Ishikawa (cell line): Measurements from ENCODE around the gene MED26.

ENCODE experiments used
- CEBPB ChIP-seq: IDR thresholded peaks from 2 replicates; pipeline ENCODE4 v1.6.1; 2012
- CREB1 ChIP-seq: IDR thresholded peaks from 2 replicates; pipeline ENCODE4 v1.6.1; 2012; ENCODE audit warnings: low read depth
- EGR1 ChIP-seq: IDR thresholded peaks from 2 replicates; pipeline ENCODE4 v1.6.1; 2012
- EP300 ChIP-seq: IDR thresholded peaks from 2 replicates; pipeline ENCODE4 v1.6.1; 2012; ENCODE audit warnings: borderline replicate concordance
- FOXM1 ChIP-seq: IDR thresholded peaks from 2 replicates; pipeline ENCODE4 v1.6.1; 2012; ENCODE audit warnings: low read depth, borderline replicate concordance
- MAX ChIP-seq: IDR thresholded peaks from 2 replicates; pipeline ENCODE4 v1.6.1; 2012
- NFIC ChIP-seq: IDR thresholded peaks from 2 replicates; pipeline ENCODE4 v1.6.1; 2012
- RAD21 ChIP-seq: IDR thresholded peaks from 2 replicates; pipeline ENCODE4 v1.6.1; 2012; ENCODE audit warnings: low read depth
- TAF1 ChIP-seq: IDR thresholded peaks from 2 replicates; pipeline ENCODE4 v1.6.1; 2012; ENCODE audit warnings: low read depth, mild to moderate bottlenecking
- TCF12 ChIP-seq: IDR thresholded peaks from 2 replicates; pipeline ENCODE4 v1.6.1; 2012; ENCODE audit warnings: low read depth
- TEAD4 ChIP-seq: IDR thresholded peaks from 2 replicates; pipeline ENCODE4 v1.6.1; 2012
- YY1 ChIP-seq: IDR thresholded peaks from 2 replicates; pipeline ENCODE4 v1.6.1; 2012; ENCODE audit warnings: low read depth
- ZBTB7A ChIP-seq: IDR thresholded peaks from 2 replicates; pipeline ENCODE4 v1.6.1; 2012; ENCODE audit warnings: low read depth
- TF ChIP-seq, protein P1 (sequence below): IDR thresholded peaks from 2 replicates; pipeline ENCODE4 v1.6.1; 2012
- TF ChIP-seq, protein P2 (sequence below): IDR thresholded peaks from 2 replicates; pipeline ENCODE4 v1.6.1; 2012; ENCODE audit warnings: low read depth, mild to moderate bottlenecking

Gene MED26

GRCh38 chr19:16540948-16541347 lies 87.1 kb downstream of the MED26 start:
- no peak for TF ChIP-seq ZBTB7A
- TF ChIP-seq EGR1 = no peak
- TF ChIP-seq, protein P1, sequence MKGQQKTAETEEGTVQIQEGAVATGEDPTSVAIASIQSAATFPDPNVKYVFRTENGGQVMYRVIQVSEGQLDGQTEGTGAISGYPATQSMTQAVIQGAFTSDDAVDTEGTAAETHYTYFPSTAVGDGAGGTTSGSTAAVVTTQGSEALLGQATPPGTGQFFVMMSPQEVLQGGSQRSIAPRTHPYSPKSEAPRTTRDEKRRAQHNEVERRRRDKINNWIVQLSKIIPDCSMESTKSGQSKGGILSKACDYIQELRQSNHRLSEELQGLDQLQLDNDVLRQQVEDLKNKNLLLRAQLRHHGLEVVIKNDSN = no peak
- TF ChIP-seq YY1 = no peak
- no peak for TF ChIP-seq MAX
- no peak for TF ChIP-seq FOXM1
- TF ChIP-seq, protein P2, sequence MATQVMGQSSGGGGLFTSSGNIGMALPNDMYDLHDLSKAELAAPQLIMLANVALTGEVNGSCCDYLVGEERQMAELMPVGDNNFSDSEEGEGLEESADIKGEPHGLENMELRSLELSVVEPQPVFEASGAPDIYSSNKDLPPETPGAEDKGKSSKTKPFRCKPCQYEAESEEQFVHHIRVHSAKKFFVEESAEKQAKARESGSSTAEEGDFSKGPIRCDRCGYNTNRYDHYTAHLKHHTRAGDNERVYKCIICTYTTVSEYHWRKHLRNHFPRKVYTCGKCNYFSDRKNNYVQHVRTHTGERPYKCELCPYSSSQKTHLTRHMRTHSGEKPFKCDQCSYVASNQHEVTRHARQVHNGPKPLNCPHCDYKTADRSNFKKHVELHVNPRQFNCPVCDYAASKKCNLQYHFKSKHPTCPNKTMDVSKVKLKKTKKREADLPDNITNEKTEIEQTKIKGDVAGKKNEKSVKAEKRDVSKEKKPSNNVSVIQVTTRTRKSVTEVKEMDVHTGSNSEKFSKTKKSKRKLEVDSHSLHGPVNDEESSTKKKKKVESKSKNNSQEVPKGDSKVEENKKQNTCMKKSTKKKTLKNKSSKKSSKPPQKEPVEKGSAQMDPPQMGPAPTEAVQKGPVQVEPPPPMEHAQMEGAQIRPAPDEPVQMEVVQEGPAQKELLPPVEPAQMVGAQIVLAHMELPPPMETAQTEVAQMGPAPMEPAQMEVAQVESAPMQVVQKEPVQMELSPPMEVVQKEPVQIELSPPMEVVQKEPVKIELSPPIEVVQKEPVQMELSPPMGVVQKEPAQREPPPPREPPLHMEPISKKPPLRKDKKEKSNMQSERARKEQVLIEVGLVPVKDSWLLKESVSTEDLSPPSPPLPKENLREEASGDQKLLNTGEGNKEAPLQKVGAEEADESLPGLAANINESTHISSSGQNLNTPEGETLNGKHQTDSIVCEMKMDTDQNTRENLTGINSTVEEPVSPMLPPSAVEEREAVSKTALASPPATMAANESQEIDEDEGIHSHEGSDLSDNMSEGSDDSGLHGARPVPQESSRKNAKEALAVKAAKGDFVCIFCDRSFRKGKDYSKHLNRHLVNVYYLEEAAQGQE = no peak
- no peak for TF ChIP-seq CREB1
- no peak for TF ChIP-seq CEBPB
- no peak for TF ChIP-seq EP300
- TF ChIP-seq RAD21 = no peak
- TF ChIP-seq TAF1 = no peak
- no peak for TF ChIP-seq TCF12
- no peak for TF ChIP-seq TEAD4

DNA sequence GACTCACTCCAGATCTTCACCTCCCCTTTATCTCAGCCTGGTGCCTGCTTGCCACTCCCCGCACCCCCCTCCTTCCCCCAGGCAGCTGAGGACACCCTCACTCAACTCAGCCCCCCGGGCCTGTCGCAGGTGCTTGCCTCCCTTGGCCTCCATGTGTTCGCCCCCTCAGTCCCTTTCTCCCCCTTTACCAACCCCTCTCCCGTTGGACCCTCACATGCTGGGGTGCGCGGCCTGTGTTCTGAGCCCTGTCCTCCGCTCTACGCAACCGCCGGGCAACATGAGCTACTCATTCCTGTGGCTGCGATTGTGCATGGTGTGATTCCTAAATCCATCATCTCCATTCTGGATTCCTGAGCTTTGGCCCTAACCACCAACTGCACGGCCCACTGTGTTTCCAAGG lies 90.9 kb downstream of the MED26 start:
- TF ChIP-seq EGR1 = no peak
- no peak for TF ChIP-seq CEBPB
- TF ChIP-seq CREB1 = no peak
- TF ChIP-seq RAD21 = no peak
- no peak for TF ChIP-seq ZBTB7A
- no peak for TF ChIP-seq TCF12
- TF ChIP-seq, protein P1 = no peak
- no peak for TF ChIP-seq FOXM1
- TF ChIP-seq, protein P2 = no peak
- TF ChIP-seq TAF1 = no peak
- TF ChIP-seq NFIC = no peak
- TF ChIP-seq YY1 = no peak
- no peak for TF ChIP-seq EP300
- no peak for TF ChIP-seq MAX
- no peak for TF ChIP-seq TEAD4

GRCh38 chr19:16536130-16536529 lies 91.9 kb downstream of the MED26 start:
- TF ChIP-seq FOXM1 (no peak), EP300 (no peak), TAF1 (no peak), EGR1 (no peak), CREB1 (no peak)

DNA sequence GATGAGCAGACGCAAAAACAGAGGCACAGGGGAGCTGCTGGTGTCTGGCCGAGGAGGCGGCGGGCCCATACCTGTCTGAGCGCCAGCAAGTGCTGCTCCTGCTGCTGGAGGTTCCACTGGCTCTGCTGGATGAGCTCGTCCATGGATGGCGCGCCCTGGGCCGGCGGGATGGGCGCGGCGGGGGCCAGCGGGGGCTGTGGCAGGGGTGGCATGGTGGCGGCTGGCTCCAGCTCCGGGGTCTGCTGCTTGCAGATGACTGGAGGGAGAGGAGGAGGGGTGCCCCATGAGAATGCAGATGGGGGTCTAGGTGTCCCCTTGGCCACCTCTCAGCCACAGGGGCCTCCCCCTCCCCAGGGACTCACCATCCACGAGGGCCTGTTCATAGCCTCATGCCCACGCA lies 92.6 kb downstream of the MED26 start:
- TF ChIP-seq, protein P2 = no peak
- TF ChIP-seq CREB1 (no peak), YY1 (no peak), TAF1 (no peak), NFIC (no peak), TEAD4 (no peak), TCF12 (no peak), RAD21 (no peak), ZBTB7A (no peak), EP300 (no peak)
- TF ChIP-seq, protein P1 = no peak
